HEK293 (cell line): ENCODE data around the gene TTC39A.

Experiments
- HOXA7 ChIP-seq: sonication (generic); formaldehyde crosslinking; IDR thresholded peaks from 2 replicates; pipeline ENCODE4 v1.8.1; 2022; ENCODE audit warnings: missing genetic modification reagents, borderline replicate concordance
- IKZF3 ChIP-seq: fragments of 450-650 bp; IDR thresholded peaks from 2 replicates; pipeline ENCODE4 v1.5.0; 2018; ENCODE audit warnings: missing biosample characterization, mild to moderate bottlenecking, missing genetic modification characterization, moderate library complexity
- ZEB2 ChIP-seq: fragments of 450-650 bp; formaldehyde crosslinking; IDR thresholded peaks from 2 replicates; pipeline ENCODE4 v1.5.1; 2016; ENCODE audit warnings: missing biosample characterization, missing genetic modification characterization
- ZNF10 ChIP-seq: fragments of 450-650 bp; formaldehyde crosslinking; IDR thresholded peaks from 2 replicates; pipeline ENCODE4 v1.5.1; 2017; ENCODE audit warnings: missing biosample characterization, missing genetic modification characterization
- ZNF157 ChIP-seq: fragments of 450-650 bp; formaldehyde crosslinking; IDR thresholded peaks from 2 replicates; pipeline ENCODE4 v1.5.1; 2016; ENCODE audit warnings: missing biosample characterization, missing genetic modification characterization
- ZNF174 ChIP-seq: fragments of 450-650 bp; formaldehyde crosslinking; IDR thresholded peaks from 2 replicates; pipeline ENCODE4 v1.5.0; 2017; ENCODE audit warnings: missing biosample characterization, mild to moderate bottlenecking, missing genetic modification characterization
- ZNF302 ChIP-seq: fragments of 450-650 bp; formaldehyde crosslinking; IDR thresholded peaks from 2 replicates; pipeline ENCODE4 v1.5.1; 2016; ENCODE audit warnings: missing biosample characterization, missing genetic modification characterization, low read depth
- ZNF426 ChIP-seq: fragments of 450-650 bp; formaldehyde crosslinking; IDR thresholded peaks from 2 replicates; pipeline ENCODE4 v1.5.1; 2017; ENCODE audit warnings: missing biosample characterization, missing genetic modification characterization, mild to moderate bottlenecking, inconsistent platforms, moderate library complexity
- ZSCAN30 ChIP-seq: fragments of 450-650 bp; IDR thresholded peaks from 2 replicates; pipeline ENCODE4 v1.5.1; 2018; ENCODE audit warnings: missing biosample characterization, mild to moderate bottlenecking, missing genetic modification characterization, moderate library complexity
- TF ChIP-seq, protein P1 (sequence below): fragments of 450-650 bp; formaldehyde crosslinking; IDR thresholded peaks from 2 replicates; pipeline ENCODE4 v1.5.1; 2016; ENCODE audit warnings: missing biosample characterization, missing genetic modification characterization
- TF ChIP-seq, protein P2 (sequence below): fragments of 450-650 bp; formaldehyde crosslinking; IDR thresholded peaks from 2 replicates; pipeline ENCODE4 v1.5.1; 2016; ENCODE audit warnings: missing biosample characterization, missing genetic modification characterization
- TF ChIP-seq, protein P3 (sequence below): fragments of 450-650 bp; formaldehyde crosslinking; IDR thresholded peaks from 2 replicates; pipeline ENCODE4 v1.5.1; 2016; ENCODE audit warnings: missing biosample characterization, missing genetic modification characterization

DNA sequence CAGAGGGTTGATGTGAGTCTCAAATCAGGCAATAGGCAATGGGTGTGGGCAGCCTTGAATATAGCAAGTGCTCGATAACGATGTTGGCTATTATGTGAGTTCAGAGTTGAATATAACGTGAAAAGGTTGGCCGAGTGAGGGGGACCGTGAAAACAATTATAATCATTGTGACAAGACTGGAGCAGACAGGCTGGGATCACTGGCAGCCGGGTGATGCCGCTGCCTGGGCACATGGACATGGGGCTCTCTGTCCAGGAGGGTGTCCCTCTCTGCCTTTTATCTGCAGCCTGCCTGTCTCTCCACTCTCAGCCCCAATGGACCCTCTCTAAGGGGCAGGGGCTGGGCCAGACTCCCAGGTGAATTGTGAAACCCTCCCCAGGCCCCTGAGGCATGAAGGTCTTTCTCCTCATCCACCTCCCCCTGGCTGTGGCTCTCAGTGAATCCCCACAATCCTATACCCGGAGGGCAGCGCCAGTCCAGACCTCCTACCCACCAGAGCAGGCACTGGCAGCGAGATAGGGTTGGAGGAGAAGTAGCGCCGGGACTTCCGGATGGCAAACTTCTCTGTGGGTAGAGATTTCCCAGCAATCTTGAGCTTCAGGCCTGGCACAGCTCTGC, 36.4 kb downstream of the TTC39A start:
- TF ChIP-seq ZNF174 (tag by site-specific recombination) (no peak), ZEB2 (tag by site-specific recombination) (no peak), ZNF426 (tag by site-specific recombination) (no peak), ZNF10 (tag by site-specific recombination) (no peak), IKZF3 (no peak), ZNF302 (tag by site-specific recombination) (no peak), ZNF157 (no peak), HOXA7 (no peak), ZSCAN30 (tag by site-specific recombination) (no peak)
- TF ChIP-seq, protein P1, sequence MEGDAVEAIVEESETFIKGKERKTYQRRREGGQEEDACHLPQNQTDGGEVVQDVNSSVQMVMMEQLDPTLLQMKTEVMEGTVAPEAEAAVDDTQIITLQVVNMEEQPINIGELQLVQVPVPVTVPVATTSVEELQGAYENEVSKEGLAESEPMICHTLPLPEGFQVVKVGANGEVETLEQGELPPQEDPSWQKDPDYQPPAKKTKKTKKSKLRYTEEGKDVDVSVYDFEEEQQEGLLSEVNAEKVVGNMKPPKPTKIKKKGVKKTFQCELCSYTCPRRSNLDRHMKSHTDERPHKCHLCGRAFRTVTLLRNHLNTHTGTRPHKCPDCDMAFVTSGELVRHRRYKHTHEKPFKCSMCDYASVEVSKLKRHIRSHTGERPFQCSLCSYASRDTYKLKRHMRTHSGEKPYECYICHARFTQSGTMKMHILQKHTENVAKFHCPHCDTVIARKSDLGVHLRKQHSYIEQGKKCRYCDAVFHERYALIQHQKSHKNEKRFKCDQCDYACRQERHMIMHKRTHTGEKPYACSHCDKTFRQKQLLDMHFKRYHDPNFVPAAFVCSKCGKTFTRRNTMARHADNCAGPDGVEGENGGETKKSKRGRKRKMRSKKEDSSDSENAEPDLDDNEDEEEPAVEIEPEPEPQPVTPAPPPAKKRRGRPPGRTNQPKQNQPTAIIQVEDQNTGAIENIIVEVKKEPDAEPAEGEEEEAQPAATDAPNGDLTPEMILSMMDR (tag by site-specific recombination), result no peak
- TF ChIP-seq, protein P2, sequence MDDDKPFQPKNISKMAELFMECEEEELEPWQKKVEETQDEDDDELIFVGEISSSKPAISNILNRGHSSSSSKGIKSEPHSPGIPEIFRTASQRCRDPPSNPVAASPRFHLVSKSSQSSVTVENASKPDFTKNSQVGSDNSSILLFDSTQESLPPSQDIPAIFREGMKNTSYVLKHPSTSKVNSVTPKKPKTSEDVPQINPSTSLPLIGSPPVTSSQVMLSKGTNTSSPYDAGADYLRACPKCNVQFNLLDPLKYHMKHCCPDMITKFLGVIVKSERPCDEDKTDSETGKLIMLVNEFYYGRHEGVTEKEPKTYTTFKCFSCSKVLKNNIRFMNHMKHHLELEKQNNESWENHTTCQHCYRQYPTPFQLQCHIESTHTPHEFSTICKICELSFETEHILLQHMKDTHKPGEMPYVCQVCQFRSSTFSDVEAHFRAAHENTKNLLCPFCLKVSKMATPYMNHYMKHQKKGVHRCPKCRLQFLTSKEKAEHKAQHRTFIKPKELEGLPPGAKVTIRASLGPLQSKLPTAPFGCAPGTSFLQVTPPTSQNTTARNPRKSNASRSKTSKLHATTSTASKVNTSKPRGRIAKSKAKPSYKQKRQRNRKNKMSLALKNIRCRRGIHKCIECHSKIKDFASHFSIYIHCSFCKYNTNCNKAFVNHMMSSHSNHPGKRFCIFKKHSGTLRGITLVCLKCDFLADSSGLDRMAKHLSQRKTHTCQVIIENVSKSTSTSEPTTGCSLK (tag by site-specific recombination), result no peak
- TF ChIP-seq, protein P3, sequence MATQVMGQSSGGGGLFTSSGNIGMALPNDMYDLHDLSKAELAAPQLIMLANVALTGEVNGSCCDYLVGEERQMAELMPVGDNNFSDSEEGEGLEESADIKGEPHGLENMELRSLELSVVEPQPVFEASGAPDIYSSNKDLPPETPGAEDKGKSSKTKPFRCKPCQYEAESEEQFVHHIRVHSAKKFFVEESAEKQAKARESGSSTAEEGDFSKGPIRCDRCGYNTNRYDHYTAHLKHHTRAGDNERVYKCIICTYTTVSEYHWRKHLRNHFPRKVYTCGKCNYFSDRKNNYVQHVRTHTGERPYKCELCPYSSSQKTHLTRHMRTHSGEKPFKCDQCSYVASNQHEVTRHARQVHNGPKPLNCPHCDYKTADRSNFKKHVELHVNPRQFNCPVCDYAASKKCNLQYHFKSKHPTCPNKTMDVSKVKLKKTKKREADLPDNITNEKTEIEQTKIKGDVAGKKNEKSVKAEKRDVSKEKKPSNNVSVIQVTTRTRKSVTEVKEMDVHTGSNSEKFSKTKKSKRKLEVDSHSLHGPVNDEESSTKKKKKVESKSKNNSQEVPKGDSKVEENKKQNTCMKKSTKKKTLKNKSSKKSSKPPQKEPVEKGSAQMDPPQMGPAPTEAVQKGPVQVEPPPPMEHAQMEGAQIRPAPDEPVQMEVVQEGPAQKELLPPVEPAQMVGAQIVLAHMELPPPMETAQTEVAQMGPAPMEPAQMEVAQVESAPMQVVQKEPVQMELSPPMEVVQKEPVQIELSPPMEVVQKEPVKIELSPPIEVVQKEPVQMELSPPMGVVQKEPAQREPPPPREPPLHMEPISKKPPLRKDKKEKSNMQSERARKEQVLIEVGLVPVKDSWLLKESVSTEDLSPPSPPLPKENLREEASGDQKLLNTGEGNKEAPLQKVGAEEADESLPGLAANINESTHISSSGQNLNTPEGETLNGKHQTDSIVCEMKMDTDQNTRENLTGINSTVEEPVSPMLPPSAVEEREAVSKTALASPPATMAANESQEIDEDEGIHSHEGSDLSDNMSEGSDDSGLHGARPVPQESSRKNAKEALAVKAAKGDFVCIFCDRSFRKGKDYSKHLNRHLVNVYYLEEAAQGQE (tag by site-specific recombination), result no peak
